SK-N-SH treated with all-trans-retinoic acid at 6 μM for 48 hours (cell line): ENCODE data around the gene PSMD14.

ENCODE experiments used
- ARNTL ChIP-seq: fragments of 450-650 bp; formaldehyde crosslinking; IDR thresholded peaks from 2 replicates; pipeline ENCODE4 v1.5.0; 2020; ENCODE audit warnings: low read depth, mild to moderate bottlenecking, moderate library complexity, borderline replicate concordance
- OSR1 ChIP-seq: fragments of 250-450 bp; sonication (Bioruptor Pico); IDR thresholded peaks from 2 replicates; pipeline ENCODE4 v1.8.0; 2022; ENCODE audit warnings: moderate library complexity, mild to moderate bottlenecking, inconsistent platforms
- RARB ChIP-seq: fragments of 250-450 bp; sonication (Bioruptor Pico); IDR thresholded peaks from 2 replicates; pipeline ENCODE4 v1.8.0; 2021; ENCODE audit warnings: mild to moderate bottlenecking, moderate library complexity
- TCF4 ChIP-seq: fragments of 250-450 bp; sonication (Bioruptor Pico); IDR thresholded peaks from 2 replicates; pipeline ENCODE4 v1.8.0; 2021; ENCODE audit warnings: mild to moderate bottlenecking, moderate library complexity, borderline replicate concordance
- TOX ChIP-seq: fragments of 250-450 bp; sonication (Bioruptor Pico); IDR thresholded peaks from 2 replicates; pipeline ENCODE4 v1.8.0; 2021; ENCODE audit warnings: mild to moderate bottlenecking, moderate library complexity, borderline replicate concordance
- ZC3H10 ChIP-seq: fragments of 250-450 bp; sonication (Bioruptor Pico); IDR thresholded peaks from 2 replicates; pipeline ENCODE4 v1.5.1; 2021; ENCODE audit warnings: mild to moderate bottlenecking, moderate library complexity
- ZFP3 ChIP-seq: fragments of 250-450 bp; sonication (Bioruptor Pico); IDR thresholded peaks from 2 replicates; pipeline ENCODE4 v1.5.0; 2020; ENCODE audit warnings: mild to moderate bottlenecking, moderate library complexity
- ZFP30 ChIP-seq: fragments of 450-650 bp; formaldehyde crosslinking; IDR thresholded peaks from 2 replicates; pipeline ENCODE4 v1.5.0; 2022; ENCODE audit warnings: mild to moderate bottlenecking, moderate library complexity
- ZNF565 ChIP-seq: fragments of 450-650 bp; formaldehyde crosslinking; conservative IDR thresholded peaks from 2 replicates; pipeline ENCODE4 v1.5.0; 2020; ENCODE audit warnings: low read depth, mild to moderate bottlenecking, moderate library complexity
- TF ChIP-seq, protein P1 (sequence below): fragments of 250-450 bp; sonication (Bioruptor Pico); IDR thresholded peaks from 2 replicates; pipeline ENCODE4 v1.8.0; 2020; ENCODE audit warnings: mild to moderate bottlenecking, moderate library complexity, borderline replicate concordance
- TF ChIP-seq, protein P2 (sequence below): fragments of 250-450 bp; sonication (Bioruptor Pico); IDR thresholded peaks from 2 replicates; pipeline ENCODE4 v1.5.1; 2021; ENCODE audit warnings: mild to moderate bottlenecking, moderate library complexity
- TF ChIP-seq, protein P3 (sequence below): fragments of 250-450 bp; sonication (Bioruptor Pico); IDR thresholded peaks from 2 replicates; pipeline ENCODE4 v1.8.0; 2021; ENCODE audit warnings: low read depth, mild to moderate bottlenecking, moderate library complexity, borderline replicate concordance

DNA sequence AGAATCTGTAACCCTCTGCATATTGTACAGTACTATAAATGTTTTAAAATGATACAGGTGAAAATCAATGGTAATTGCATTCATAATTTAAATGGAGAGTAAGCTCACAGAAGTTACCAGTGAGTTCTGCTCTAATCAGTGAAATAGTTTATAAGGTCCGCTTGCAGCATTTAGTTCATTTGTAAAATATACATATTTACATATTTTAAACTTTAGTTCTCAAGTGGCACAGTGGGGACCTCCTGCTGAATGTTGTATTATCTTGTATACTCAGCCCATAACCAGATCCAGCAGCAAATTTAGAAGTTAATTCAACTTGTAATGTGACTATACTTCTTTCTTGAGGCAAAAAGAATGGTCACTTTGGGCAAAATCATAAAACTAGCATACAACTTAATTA is 66.2 kb downstream of the PSMD14 start:
- TF ChIP-seq, protein P1, sequence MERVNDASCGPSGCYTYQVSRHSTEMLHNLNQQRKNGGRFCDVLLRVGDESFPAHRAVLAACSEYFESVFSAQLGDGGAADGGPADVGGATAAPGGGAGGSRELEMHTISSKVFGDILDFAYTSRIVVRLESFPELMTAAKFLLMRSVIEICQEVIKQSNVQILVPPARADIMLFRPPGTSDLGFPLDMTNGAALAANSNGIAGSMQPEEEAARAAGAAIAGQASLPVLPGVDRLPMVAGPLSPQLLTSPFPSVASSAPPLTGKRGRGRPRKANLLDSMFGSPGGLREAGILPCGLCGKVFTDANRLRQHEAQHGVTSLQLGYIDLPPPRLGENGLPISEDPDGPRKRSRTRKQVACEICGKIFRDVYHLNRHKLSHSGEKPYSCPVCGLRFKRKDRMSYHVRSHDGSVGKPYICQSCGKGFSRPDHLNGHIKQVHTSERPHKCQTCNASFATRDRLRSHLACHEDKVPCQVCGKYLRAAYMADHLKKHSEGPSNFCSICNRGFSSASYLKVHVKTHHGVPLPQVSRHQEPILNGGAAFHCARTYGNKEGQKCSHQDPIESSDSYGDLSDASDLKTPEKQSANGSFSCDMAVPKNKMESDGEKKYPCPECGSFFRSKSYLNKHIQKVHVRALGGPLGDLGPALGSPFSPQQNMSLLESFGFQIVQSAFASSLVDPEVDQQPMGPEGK: no peak
- no peak for TF ChIP-seq ZC3H10 (CRISPR knock-in tag)
- no peak for TF ChIP-seq ARNTL (CRISPR knock-in tag)
- TF ChIP-seq, protein P2, sequence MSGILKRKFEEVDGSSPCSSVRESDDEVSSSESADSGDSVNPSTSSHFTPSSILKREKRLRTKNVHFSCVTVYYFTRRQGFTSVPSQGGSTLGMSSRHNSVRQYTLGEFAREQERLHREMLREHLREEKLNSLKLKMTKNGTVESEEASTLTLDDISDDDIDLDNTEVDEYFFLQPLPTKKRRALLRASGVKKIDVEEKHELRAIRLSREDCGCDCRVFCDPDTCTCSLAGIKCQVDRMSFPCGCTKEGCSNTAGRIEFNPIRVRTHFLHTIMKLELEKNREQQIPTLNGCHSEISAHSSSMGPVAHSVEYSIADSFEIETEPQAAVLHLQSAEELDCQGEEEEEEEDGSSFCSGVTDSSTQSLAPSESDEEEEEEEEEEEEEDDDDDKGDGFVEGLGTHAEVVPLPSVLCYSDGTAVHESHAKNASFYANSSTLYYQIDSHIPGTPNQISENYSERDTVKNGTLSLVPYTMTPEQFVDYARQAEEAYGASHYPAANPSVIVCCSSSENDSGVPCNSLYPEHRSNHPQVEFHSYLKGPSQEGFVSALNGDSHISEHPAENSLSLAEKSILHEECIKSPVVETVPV (CRISPR knock-in tag): no peak
- TF ChIP-seq ZNF565: no peak
- no peak for TF ChIP-seq ZFP30 (CRISPR knock-in tag)
- TF ChIP-seq OSR1 (CRISPR knock-in tag): no peak
- no peak for TF ChIP-seq RARB (CRISPR knock-in tag)
- TF ChIP-seq, protein P3, sequence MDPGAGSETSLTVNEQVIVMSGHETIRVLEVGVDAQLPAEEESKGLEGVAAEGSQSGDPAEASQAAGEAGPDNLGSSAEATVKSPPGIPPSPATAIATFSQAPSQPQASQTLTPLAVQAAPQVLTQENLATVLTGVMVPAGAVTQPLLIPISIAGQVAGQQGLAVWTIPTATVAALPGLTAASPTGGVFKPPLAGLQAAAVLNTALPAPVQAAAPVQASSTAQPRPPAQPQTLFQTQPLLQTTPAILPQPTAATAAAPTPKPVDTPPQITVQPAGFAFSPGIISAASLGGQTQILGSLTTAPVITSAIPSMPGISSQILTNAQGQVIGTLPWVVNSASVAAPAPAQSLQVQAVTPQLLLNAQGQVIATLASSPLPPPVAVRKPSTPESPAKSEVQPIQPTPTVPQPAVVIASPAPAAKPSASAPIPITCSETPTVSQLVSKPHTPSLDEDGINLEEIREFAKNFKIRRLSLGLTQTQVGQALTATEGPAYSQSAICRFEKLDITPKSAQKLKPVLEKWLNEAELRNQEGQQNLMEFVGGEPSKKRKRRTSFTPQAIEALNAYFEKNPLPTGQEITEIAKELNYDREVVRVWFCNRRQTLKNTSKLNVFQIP (CRISPR knock-in tag): no peak
- no peak for TF ChIP-seq TCF4 (CRISPR knock-in tag)
- no peak for TF ChIP-seq ZFP3 (CRISPR knock-in tag)
- TF ChIP-seq TOX (CRISPR knock-in tag): no peak
